ENCODE measurements around the gene ATP2A2.

The ATP2A2 gene

DNA sequence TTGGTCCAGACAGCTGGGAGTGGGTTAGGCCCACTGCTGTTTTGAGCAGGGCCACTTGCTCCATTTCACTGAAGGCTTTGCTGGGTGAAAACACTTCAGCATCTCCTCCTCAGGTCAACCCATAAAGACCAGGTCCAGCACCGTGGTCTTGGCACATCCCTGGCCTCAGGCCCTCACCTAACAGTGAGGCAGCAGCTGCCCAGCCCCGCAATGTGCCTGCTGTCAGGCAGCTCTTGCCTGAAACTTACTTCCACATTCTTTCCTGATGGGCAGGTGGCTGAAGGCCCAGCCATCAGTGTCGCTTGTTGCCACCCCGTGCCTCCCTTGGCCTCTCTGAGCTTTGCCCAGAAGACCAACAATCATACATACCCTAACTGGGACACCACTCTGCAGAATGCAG lies 68.0 kb downstream of the ATP2A2 start:
- no peak for DNase-seq (ENCODE audit: low spot score)
- TF ChIP-seq, protein P1, sequence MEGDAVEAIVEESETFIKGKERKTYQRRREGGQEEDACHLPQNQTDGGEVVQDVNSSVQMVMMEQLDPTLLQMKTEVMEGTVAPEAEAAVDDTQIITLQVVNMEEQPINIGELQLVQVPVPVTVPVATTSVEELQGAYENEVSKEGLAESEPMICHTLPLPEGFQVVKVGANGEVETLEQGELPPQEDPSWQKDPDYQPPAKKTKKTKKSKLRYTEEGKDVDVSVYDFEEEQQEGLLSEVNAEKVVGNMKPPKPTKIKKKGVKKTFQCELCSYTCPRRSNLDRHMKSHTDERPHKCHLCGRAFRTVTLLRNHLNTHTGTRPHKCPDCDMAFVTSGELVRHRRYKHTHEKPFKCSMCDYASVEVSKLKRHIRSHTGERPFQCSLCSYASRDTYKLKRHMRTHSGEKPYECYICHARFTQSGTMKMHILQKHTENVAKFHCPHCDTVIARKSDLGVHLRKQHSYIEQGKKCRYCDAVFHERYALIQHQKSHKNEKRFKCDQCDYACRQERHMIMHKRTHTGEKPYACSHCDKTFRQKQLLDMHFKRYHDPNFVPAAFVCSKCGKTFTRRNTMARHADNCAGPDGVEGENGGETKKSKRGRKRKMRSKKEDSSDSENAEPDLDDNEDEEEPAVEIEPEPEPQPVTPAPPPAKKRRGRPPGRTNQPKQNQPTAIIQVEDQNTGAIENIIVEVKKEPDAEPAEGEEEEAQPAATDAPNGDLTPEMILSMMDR (IDR thresholded peaks at IDR 0.05; ENCODE audit: extremely low read depth, missing control alignments), result no peak

DNA sequence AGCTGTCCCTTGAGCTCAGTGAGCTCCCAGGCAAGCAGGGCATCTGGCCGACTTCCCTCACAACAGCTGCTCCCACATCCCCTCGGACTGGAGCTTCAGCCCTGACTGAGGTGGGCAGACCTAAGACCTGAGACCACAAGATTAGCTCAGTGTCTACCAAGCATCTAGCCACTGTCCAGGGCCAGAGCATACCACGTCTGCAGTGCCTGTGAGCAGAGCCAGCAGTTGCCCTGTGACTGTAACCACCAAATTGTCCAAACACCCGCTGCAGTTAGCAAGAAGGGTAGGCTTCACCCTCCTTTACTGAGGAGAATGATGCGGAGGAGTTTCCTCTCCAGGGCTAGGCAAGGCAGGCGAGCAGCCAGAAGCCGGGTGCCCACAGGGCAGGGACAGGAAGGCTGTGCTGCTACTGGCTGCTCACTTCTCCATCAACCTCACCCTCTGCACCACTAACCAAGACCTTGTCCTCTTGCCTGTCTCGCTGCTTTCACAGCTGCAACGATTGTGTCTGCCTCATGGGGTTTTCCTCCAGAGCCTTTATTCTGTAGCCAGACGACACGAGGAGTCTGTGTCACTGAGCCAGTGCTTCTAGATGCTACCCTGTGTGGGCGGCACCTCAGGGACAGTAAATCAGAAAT lies 68.6 kb downstream of the ATP2A2 start:
- TF ChIP-seq, protein P1 (IDR thresholded peaks at IDR 0.05; ENCODE audit: extremely low read depth, missing control alignments), result no peak
- peak; percentile 38 for DNase-seq (ENCODE audit: low spot score)

DNA sequence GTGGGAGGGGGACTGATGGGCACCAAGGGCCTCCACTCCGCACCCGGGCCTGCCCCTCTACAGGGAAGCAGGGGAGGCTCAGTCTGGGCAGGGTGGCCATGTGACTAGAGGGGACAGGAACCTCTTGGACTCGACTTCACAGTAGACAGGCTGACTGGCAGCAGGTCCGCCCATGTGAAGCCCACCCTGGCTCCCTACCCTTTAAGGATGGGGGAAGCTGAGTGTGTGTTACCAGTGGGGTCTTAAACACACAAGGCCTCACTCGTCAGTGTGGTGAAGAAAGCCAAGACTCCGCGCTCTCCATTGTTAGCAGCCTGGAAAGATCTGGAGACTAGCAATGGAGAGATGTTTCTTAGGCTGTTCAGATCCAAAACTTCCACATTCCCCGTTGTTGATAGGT lies 70.1 kb downstream of the ATP2A2 start:
- DNase-seq (ENCODE audit: low spot score), result no peak
- TF ChIP-seq, protein P1 (IDR thresholded peaks at IDR 0.05; ENCODE audit: extremely low read depth, missing control alignments), result no peak

DNA sequence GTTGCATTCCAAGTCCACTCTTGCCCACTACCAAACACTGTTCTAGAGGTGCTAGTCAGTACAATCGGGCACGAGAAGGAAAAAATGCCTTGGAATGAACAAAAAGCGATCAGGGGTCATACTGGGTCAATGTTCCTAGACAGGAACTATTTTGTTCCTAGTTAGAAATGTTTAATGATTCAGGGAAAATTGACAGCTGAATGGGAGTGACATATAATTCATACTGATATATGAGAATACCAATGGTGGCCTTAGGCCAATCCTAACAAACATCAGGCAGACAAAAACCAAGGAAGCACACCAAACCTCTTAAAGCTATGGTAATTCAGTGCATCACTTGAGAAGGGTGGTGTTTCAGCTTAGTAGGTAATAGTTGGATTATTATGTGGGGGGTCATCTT lies 71.4 kb downstream of the ATP2A2 start:
- DNase-seq (ENCODE audit: low spot score), result no peak
- TF ChIP-seq, protein P1 (IDR thresholded peaks at IDR 0.05; ENCODE audit: extremely low read depth, missing control alignments), result no peak

DNA sequence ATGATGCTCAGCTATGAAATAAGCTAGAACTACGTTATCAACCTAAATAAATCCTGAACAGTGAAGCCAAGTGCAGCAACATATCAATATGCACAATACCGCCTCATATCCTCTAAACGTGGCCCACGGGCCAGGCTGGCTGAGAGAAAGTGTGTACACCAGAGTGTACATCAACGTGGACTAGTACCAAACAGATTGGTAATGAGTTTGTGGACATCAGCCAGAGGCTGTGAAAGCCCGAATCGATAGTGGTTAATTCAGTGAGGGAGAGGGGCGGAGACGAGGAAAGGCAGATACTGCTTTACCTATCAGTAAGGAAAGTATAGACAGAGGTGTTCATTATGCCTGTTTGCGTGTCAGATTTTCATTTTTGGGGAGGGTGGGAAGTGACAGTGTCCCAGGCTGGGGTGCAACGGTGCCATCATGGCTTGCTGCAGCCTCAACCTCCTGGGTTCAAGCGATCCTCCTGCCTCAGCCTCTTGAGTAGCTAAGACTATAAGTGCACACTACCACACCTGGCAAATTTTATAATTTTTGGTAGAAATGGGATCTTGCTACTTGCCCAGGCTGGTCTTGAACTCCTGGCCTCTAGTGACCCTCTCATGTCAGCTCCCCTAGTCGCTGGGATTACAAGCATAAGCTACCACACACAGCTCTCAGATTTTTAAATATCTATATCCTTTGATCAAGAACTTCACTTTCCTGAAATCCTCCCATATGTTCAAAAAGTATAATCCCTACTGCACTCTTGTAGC lies 72.3 kb downstream of the ATP2A2 start:
- TF ChIP-seq, protein P1 (IDR thresholded peaks at IDR 0.05; ENCODE audit: extremely low read depth, missing control alignments), result no peak
- no peak for DNase-seq (ENCODE audit: low spot score)

DNA sequence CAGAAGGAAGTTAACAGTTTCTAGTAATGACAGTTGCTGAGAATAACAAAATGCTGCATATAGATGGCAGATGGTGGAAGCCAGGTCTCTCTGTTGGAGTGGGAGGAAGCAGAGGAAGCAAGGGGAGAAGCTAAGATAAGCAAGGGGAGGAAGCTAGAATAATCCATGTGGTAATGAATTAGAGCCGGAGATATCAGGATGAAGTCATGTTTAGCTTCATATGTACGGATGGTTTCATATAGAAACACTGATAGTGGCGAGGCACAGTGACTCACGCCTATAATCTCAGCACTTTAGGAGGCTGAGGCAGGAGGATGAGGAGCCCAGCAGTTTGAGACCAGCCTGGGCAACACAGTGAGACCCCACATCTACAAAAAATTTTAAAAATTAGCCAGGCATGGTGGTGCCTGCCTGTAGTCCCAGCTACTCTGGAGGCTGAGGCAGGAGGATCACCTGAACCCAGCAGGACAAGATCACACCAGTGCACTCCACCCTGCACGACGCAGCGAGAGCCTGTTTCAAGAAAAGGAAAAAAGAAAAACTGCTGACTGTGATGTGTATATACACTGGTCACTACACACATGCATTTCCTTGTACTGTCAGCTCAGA lies 73.2 kb downstream of the ATP2A2 start:
- DNase-seq (ENCODE audit: low spot score), result no peak

More for the DNA sequence above, 73.2 kb downstream of the ATP2A2 start:
- TF ChIP-seq, protein P1 (IDR thresholded peaks at IDR 0.05; ENCODE audit: extremely low read depth, missing control alignments), result no peak
